Erythroblast (primary cell): Measurements from ENCODE around the gene SOX6.

Source experiments
- GATA1 ChIP-seq: IDR thresholded peaks from 2 replicates; pipeline ENCODE4 v1.6.1; 2011; ENCODE audit warnings: low read depth, mild to moderate bottlenecking, control low read depth, low read length, moderate library complexity
- POLR2A ChIP-seq: IDR thresholded peaks from 2 replicates; pipeline ENCODE4 v1.6.1; 2011; ENCODE audit warnings: mild to moderate bottlenecking, low read length

GRCh38 chr11:16169541-16169940 lies 186.8 kb downstream of the SOX6 start:
- TF ChIP-seq POLR2A = no peak
- no peak for TF ChIP-seq GATA1
